Measurements from ENCODE around the gene CORO2A.

DNA sequence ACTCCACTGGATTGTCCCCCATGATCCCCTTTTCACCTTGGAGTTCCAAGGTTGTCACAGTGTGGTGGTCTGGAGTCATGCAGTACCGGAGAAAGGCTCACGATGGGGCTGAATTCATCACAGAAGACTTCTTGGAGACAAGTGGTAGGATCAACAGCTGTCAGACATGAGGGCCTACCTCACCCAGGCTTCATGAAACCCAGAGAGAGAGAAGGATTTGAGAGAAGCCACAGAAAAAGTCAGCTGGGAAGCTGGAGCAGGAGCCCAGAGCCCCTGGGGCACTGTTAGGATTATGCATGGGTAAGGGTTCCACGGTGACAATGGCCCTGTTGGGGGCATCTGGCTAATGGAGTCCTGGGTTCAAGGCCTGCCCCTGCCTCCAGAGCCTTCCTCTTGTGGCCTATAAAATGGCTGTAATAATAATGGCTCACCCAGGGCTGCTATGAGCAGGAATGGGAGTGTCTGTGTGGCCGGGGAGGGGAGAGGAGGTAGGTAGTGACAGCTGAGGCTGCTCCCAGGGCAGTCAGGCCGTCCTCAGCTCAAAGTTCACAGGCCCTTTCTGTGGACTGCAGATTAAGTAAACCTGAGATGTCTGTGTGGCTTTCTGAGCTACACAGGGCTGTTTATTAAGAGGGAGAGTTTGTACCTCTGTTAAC, 74.3 kb downstream of the CORO2A start:
- no peak for TF ChIP-seq POLR2A (IDR thresholded peaks at IDR 0.05)
- TF ChIP-seq CTCF (IDR thresholded peaks at IDR 0.05): peak in 5 of 6 experiments; percentile 7 to 30 (median 21)
